NCI-H226 (cell line): ENCODE data around the gene PDHB.

Source experiments
- DNase-seq: peaks from one replicate; pipeline ENCODE4 v3.0.0-alpha.2; 2015

The PDHB gene

GRCh38 chr3:58434990-58435389, 1.4 kb upstream of the PDHB start:
- peak; percentile 87 for DNase-seq

DNA sequence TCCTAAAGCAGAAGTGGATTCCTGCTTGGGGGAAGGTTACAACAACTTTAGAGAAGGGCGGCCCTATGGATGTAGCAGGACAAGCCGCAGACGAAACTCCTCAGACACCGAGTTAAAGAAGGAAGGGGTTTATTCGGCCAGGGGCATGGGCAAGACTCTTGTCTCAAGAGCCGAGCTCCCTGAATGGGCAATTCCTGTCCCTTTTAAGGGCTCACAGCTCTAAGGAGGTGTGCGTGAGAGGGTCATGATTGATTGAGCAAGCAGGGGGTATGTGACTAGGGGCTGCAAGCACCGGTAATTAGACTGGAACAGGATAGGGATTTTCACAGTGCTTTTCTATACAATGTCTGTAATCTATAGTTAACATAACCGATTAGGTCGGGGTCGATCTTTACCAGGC, 879 bp upstream of the PDHB start:
- no peak for DNase-seq

GRCh38 chr3:58434168-58434504, 504 bp upstream of the PDHB start:
- no peak for DNase-seq

DNA sequence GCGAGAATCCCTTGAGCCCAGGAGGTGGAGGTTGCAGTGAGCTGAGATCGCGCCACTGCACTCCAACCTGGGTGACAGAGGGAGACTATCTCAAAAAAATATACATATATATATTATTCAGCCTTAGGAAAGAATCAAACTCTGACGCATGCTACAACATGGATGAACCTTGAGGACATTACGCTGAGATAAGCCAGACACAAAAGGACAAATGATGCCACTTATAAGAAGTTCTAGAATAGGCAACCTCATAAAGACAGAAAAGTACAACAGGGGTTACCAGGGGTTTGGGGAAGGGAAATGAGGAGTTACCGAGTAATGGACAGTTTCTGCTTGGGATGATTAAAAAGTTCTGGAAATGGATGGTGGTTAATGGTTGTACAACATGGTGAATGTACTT, 727 bp downstream of the PDHB start:
- no peak for DNase-seq

DNA sequence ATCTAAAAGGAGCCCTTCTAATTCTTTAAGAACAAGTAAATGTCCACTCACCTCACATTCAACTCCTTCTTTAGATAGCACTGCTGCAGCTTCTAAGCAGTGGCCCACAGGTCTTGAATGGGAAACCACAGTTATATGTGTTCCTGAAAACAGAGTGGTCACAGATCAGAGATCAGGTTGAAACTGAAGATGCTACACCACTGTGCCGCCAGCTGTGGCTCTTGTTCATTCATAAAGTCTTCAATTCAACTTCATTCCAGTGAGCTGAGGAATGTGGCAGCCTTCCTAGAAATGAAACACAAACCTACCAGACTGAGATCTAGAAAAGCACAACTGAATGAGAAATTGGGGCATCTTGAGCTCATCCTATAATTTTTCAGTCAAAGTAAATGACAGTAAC, 4.0 kb downstream of the PDHB start:
- no peak for DNase-seq

DNA sequence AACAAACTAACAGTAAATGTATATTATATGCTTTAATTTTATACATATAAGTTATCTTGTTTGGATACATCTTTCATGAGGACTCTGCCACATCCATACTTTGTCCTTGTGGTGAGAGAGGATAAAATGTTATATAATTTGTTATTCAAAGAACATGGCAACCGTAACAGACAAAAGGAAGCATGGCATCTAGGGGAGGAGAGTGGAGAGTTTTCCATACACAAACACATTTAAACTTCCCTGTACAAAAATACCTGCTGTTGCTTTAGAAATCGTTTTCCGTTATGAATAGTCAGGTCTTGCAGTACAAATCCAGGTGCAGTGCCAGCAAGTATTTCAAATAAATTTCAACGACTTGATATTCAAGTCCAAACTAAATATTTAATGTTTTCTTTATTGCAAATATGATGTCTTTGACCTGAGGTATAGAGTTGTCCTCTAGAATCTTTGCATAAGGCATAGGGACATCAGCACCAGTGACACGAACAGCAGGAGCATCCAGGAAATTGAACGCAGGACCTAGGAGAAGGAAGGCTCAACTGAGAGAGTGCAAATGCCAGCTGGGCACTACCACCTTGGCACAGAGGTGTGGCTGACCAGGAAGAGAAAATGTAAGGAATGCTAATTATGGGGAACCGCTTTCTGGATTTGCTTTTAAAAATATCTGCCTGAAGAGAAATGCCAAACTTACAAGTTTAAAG, 5.8 kb downstream of the PDHB start:
- no peak for DNase-seq

- DNase-seq, result no peak
These were observed 7.8 kb downstream of the PDHB start for GRCh38 chr3:58425782-58426181.

- no peak for DNase-seq
These were observed 9.0 kb downstream of the PDHB start for GRCh38 chr3:58424613-58425012.

- DNase-seq, result no peak
These were observed 10.8 kb downstream of the PDHB start for GRCh38 chr3:58422756-58423325.

- no peak for DNase-seq
These were observed 12.6 kb downstream of the PDHB start for GRCh38 chr3:58421004-58421403.

- DNase-seq, result no peak
These were observed 13.7 kb downstream of the PDHB start for GRCh38 chr3:58419780-58420507.

- DNase-seq, result no peak
These were observed 15.4 kb downstream of the PDHB start for GRCh38 chr3:58418227-58418626.

DNA sequence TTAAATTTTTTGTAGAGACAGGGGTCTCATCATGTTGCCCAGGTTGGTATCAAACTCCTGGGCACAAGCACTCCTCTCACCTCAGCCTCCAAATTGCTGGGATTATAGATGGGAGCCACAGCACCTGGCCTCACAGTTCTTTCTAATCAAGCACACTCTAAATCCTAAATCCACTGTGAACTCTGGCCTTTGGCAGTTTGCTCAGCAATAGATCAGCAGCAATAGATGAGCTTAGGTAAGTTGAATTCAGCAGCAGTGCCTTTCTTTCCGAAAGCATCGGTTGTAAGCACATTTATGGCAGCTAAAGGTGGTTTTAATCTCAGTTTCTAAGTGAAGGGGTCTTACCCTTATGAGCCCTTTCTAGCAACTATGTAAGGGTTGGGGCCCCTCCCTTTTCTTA, 16.6 kb downstream of the PDHB start:
- no peak for DNase-seq

- DNase-seq, result no peak
These were observed 17.4 kb downstream of the PDHB start for GRCh38 chr3:58416191-58416590.

DNA sequence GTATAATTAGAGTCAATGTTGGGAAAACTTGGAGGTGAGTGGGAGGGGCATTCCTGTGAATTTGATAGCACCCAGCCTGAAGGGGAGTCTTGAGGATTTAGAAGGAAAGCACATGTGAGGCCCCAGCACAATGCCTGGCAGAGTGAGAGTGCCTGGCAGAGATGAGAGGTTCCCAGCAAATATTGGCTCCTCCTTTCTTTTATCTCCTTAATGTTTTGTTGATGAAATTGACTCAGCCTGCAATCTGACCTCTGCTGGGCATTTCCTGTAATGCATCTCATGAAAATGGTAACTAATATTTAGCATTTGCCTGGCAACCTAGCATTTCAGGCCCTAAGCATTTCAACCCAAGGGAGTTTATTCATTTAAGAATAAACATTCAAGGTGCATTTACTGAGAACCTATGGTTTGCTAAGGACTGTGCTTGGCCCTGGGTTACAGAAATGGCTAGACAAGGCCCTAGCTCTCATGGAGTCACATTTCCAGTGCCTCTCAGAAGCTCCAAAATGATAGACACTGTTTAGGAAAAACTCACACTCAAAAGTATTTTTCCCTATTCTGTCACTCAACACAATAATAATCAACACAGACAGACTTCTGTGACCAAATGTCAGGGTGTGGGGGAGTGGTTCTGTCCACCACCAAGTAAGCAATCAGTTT, 19.0 kb downstream of the PDHB start:
- DNase-seq, result peak; percentile 75

DNA sequence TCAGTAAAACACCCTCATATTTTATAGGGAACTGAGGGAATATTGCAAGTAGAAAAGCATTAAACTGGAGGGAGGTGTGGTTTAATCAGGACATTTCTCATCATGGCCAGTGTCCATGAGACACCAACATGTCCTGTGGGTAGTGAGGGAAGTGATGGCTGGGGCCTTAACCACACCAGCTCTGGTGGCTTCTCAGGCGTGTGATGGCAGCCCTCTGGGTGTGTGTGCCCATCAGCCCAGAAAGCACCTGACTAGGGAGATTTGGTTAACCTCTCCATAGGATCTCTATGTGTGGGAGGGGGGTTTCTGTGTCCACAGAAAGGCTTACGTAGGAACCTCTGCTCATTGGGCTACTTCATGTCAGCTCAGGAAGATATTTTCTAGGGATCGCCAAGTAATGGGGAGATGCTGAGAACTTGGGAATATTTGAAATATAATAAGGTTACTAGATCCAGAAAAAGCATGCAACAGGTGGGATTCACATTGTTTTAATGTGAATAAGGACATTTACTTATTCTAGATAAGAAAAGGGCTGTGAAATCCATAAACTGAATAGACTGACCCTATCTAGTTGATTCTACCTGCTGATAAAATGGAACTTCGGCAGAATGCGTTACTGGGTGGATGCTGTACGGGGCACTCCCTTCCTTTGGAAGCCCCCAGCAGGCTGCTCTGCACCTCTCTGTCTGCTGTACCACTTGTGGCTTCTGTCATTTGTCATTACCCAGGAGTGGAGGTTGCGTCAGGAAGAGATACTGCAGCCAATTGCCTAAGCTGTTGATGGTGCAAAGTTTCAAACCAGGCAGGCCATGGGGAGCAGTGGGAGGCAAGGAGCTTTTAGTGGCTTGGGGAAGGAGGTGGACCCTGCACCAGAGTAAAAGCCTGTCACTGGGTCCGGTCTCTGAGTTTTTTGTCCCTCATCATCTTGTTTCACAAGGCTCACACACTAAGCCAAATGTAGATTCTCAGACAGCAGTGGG, 21.5 kb downstream of the PDHB start:
- no peak for DNase-seq

DNA sequence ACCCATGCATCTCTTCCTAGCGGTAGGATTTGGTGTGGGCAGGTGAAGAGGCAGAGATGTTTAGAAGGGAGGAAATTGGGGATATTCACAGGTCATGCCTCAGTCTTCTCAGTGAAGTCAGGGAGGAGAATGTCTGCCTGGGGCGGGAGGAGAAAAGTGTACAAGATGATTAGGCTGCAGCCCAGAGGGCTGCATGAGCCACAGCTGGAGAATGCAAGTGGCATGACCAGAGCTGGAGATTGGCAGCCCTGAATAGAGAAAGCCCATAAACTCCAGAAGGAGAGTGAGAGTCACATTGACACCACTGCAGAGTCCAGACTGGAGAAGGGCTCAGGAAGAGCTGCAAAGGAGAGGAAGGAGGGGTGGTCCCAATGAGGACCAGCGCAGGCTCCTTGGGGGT, 22.6 kb downstream of the PDHB start:
- no peak for DNase-seq

- no peak for DNase-seq
These were observed 24.0 kb downstream of the PDHB start for GRCh38 chr3:58409663-58410062.

DNA sequence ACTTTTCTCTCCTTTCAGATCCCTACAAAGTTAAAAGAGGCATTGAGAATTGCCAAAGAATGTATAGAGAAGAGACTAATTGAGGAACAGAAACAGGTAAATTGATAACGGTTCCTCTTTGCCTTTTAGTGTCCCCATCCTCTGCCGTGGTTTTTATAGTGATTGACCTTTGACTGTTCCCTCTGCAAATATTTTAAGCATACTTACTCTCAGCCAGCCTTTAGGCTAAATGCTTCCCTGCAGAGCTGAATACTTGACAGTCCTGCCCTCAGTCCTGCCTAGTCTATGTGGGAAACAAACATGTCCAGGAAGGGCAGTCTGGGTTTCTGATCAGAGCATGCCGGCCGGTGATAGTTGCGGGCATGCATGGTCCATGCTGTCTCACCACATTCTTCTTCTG, 24.7 kb downstream of the PDHB start:
- DNase-seq, result no peak

DNA sequence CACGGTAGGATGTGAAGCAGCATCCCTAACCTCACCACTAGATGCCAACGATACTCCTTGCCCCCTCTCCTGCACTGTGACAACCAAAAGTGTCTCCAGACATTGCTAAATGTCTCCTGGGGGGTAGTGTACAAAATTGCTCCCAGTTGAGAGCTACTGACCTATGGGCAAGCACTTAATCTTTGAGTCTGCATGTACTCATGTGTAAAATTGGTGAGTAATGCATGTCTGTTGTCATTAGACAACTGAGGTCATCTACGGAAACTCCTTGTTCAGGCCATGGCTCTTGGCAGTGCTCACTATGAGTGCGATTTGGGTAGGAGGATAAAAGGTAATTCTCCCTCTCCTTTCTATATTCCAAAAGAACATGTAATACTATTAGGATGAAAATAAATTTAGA, 29.2 kb downstream of the PDHB start:
- DNase-seq, result peak; percentile 73

- no peak for DNase-seq
These were observed 30.0 kb downstream of the PDHB start for GRCh38 chr3:58403513-58404109.

- DNase-seq, result no peak
These were observed 34.8 kb downstream of the PDHB start for GRCh38 chr3:58398669-58399333.
